HFFc6 (cell line): Measurements from ENCODE around the gene ANKK1. TPM values are rescaled to one million over a fixed set of nuclear protein-coding genes. Genes with fewer than 3 reads are reported as not detected.

Experiments
- DNase-seq: peaks from one replicate; pipeline ENCODE4 v3.0.0-alpha.2; 2018
- H3K27ac Mint-ChIP-seq: 2 replicates; pipeline ENCODE4 v1.8.0; 2020; ENCODE audit warnings: mild to moderate bottlenecking, mixed read lengths
- H3K27me3 Mint-ChIP-seq: 2 replicates; pipeline ENCODE4 v1.8.0; 2021; ENCODE audit warnings: mild to moderate bottlenecking, moderate library complexity, mixed read lengths; ENCODE audit not compliant: insufficient read depth
- H3K36me3 Mint-ChIP-seq: 2 replicates; pipeline ENCODE4 v1.8.0; 2021; ENCODE audit warnings: low read depth, mixed read lengths
- H3K4me1 Mint-ChIP-seq: 2 replicates; pipeline ENCODE4 v1.8.0; 2020; ENCODE audit warnings: low read depth, mixed read lengths
- H3K4me3 Mint-ChIP-seq: 2 replicates; pipeline ENCODE4 v1.8.0; 2020; ENCODE audit warnings: mild to moderate bottlenecking, moderate library complexity, mixed read lengths
- H3K9me3 Mint-ChIP-seq: 2 replicates; pipeline ENCODE4 v1.8.0; 2020; ENCODE audit warnings: mild to moderate bottlenecking, mixed read lengths
- total RNA-seq, 6 experiments: library from RNA; stranded (reverse); fragmentation: NEBNext Ultra II Directional; extraction: Animal tissue kit (Norgen Biotek cat#: 25700); gene quantifications; 2 replicates in 1 of 6; 3 replicates in 5 of 6; pipeline ENCODE4 v1.2.3, GENCODE V29; 2021
- TF ChIP-seq, protein P1 (sequence below): fragments of 200-600 bp; sonication (generic); IDR thresholded peaks from 2 replicates; pipeline ENCODE4 v1.5.0; 2021; ENCODE audit warnings: antibody characterized with exemption, mild to moderate bottlenecking

The ANKK1 gene
- total RNA-seq, 6 experiments from 2014 or later: not detected

DNA sequence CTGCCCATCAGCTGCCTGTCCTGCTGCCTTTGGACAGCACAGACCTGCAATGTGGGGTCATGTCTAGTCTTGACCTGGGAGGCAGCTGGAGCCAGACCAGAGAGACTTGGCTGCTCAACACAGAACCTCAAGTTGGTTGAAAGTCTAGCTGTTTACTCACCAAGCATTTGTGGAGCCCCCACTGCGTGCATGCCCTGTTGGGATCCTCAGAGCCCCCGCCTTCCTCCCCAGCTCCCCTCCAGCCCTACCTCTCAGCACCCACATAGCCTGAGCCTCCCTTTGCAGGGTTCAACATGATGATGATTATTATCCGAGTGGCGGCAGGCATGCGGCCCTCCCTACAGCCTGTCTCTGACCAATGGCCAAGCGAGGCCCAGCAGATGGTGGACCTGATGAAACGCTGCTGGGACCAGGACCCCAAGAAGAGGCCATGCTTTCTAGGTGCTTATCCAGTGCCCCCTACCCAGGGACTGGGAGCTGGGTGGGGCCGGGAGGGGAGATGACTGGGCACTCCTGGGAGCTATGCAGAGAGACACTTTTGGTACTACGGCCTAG lies 8.3 kb downstream of the ANKK1 start:
- TF ChIP-seq, protein P1, sequence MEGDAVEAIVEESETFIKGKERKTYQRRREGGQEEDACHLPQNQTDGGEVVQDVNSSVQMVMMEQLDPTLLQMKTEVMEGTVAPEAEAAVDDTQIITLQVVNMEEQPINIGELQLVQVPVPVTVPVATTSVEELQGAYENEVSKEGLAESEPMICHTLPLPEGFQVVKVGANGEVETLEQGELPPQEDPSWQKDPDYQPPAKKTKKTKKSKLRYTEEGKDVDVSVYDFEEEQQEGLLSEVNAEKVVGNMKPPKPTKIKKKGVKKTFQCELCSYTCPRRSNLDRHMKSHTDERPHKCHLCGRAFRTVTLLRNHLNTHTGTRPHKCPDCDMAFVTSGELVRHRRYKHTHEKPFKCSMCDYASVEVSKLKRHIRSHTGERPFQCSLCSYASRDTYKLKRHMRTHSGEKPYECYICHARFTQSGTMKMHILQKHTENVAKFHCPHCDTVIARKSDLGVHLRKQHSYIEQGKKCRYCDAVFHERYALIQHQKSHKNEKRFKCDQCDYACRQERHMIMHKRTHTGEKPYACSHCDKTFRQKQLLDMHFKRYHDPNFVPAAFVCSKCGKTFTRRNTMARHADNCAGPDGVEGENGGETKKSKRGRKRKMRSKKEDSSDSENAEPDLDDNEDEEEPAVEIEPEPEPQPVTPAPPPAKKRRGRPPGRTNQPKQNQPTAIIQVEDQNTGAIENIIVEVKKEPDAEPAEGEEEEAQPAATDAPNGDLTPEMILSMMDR: no peak
- H3K9me3 Mint-ChIP-seq: no peaks in the 10 kb centered on the region
- H3K4me1 Mint-ChIP-seq: no peaks in the 10 kb centered on the region
- DNase-seq: no peak
- no peak overlapping the region for H3K4me3 Mint-ChIP-seq
- peaks cover 4% of the 10 kb centered on the region for H3K27me3 Mint-ChIP-seq
- no peak overlapping the region for H3K27ac Mint-ChIP-seq
- H3K36me3 Mint-ChIP-seq: no peaks in the 10 kb centered on the region

DNA sequence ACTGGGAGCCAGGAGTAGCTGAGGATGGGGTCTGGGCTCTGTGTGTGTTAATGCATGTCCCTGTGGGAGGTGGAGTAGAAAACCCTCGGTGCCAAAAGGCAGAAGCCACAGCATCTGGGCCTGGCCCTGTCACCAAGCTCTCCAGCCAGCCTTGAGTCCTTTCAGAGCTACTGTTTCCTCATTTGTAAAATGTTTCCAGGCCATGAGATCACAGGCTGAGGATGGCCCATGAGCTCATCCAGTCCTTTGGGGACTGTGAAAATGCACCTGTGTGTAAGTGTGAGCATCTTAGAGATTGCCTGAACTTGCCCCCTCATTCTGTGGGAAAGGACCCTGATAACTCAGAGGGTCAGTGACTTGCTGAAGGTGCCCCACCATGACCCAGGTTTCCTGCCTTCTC lies 9.1 kb downstream of the ANKK1 start:
- no peak overlapping the region for H3K27ac Mint-ChIP-seq
- no peaks in the 10 kb centered on the region for H3K9me3 Mint-ChIP-seq
- no peak for DNase-seq
- TF ChIP-seq, protein P1: no peak
- H3K36me3 Mint-ChIP-seq: no peaks in the 10 kb centered on the region
- H3K4me1 Mint-ChIP-seq: no peaks in the 10 kb centered on the region
- peaks cover 4% of the 10 kb centered on the region for H3K27me3 Mint-ChIP-seq
- H3K4me3 Mint-ChIP-seq: no peak overlapping the region

GRCh38 chr11:113397212-113397611 lies 9.6 kb downstream of the ANKK1 start:
- Mint-ChIP-seq H3K4me1 (no peaks in the 10 kb centered on the region), H3K9me3 (no peaks in the 10 kb centered on the region), H3K27ac (no peak overlapping the region), H3K27me3 (peaks cover 4% of the 10 kb centered on the region), H3K4me3 (no peak overlapping the region), H3K36me3 (no peaks in the 10 kb centered on the region)
- TF ChIP-seq, protein P1: no peak
- no peak for DNase-seq

- Mint-ChIP-seq H3K9me3 (no peaks in the 10 kb centered on the region), H3K27me3 (peaks cover 6% of the 10 kb centered on the region)
- TF ChIP-seq, protein P1: no peak
Measured at GRCh38 chr11:113397821-113398220, 10.2 kb downstream of the ANKK1 start.

GRCh38 chr11:113398669-113399430 lies 11.3 kb downstream of the ANKK1 start:
- no peak for DNase-seq
- no peak overlapping the region for H3K27ac Mint-ChIP-seq
- no peaks in the 10 kb centered on the region for H3K9me3 Mint-ChIP-seq
- H3K4me1 Mint-ChIP-seq: no peaks in the 10 kb centered on the region
- TF ChIP-seq, protein P1: no peak
- H3K27me3 Mint-ChIP-seq: peaks cover 7% of the 10 kb centered on the region
- H3K4me3 Mint-ChIP-seq: no peak overlapping the region
- H3K36me3 Mint-ChIP-seq: no peaks in the 10 kb centered on the region

More at GRCh38 chr11:113397821-113398220, 10.2 kb downstream of the ANKK1 start:
- Mint-ChIP-seq H3K4me3 (no peak overlapping the region), H3K36me3 (no peaks in the 10 kb centered on the region), H3K4me1 (no peaks in the 10 kb centered on the region), H3K27ac (no peak overlapping the region)
- no peak for DNase-seq
